A673 (cell line): ENCODE data around the gene LRRC66.

Experiments
- EZH2 ChIP-seq: fragments of 200-600 bp; sonication (generic); IDR thresholded peaks from 2 replicates; pipeline ENCODE4 v1.6.1; 2017; ENCODE audit warnings: borderline replicate concordance, low read depth, mild to moderate bottlenecking, mixed read lengths, antibody characterized with exemption, low read length; ENCODE audit not compliant: poor library complexity, severe bottlenecking
- TF ChIP-seq, protein P1 (sequence below): fragments of 300-800, 200-600 bp; sonication (generic); conservative IDR thresholded peaks from 2 replicates; pipeline ENCODE4 v1.5.1; 2017; ENCODE audit warnings: low read depth, mild to moderate bottlenecking, antibody characterized with exemption, low read length, moderate library complexity, mixed read lengths

GRCh38 chr4:52005604-52006273, 14.4 kb downstream of the LRRC66 start:
- TF ChIP-seq, protein P1, sequence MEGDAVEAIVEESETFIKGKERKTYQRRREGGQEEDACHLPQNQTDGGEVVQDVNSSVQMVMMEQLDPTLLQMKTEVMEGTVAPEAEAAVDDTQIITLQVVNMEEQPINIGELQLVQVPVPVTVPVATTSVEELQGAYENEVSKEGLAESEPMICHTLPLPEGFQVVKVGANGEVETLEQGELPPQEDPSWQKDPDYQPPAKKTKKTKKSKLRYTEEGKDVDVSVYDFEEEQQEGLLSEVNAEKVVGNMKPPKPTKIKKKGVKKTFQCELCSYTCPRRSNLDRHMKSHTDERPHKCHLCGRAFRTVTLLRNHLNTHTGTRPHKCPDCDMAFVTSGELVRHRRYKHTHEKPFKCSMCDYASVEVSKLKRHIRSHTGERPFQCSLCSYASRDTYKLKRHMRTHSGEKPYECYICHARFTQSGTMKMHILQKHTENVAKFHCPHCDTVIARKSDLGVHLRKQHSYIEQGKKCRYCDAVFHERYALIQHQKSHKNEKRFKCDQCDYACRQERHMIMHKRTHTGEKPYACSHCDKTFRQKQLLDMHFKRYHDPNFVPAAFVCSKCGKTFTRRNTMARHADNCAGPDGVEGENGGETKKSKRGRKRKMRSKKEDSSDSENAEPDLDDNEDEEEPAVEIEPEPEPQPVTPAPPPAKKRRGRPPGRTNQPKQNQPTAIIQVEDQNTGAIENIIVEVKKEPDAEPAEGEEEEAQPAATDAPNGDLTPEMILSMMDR = no peak
- no peak for TF ChIP-seq EZH2
